HG03045 (cell line): ENCODE results near the gene KDM4C.
"Not testable (repeated sequence)": the region's sequence is repeated elsewhere in the genome, so short reads cannot be mapped to it uniquely, and the experiment has no call there.

Source experiments
- ATAC-seq: cut with Tn5 transposase; IDR thresholded peaks from one replicate; pipeline ENCODE4 v1.9.1; 2021; ENCODE audit warnings: mild to moderate bottlenecking, moderate library complexity; ENCODE audit not compliant: unreplicated experiment

KDM4C gene

GRCh38 chr9:7011395-7012067, 253.8 kb downstream of the KDM4C start:
- no peak for ATAC-seq

DNA sequence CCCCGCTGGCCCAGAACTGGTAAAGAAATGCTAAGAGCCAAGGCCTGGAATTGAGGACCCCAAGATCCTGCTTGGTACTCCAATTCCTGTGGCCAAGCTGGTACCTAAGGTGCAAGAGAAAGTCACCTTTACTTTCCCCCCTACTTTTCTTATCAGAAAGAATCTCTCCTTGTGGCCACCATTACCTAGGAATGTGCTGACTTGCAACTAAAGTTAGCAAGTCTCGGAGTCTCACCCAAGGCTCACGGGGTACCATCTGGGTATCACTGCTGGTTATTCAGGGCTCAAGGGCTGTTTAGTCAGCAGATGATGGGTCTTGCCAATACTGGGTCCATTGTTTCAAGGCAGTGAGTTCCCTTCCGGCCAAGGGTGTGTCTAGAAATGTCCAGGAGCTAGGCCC, 270.2 kb downstream of the KDM4C start:
- no peak for ATAC-seq

- ATAC-seq: no peak
These were observed 270.8 kb downstream of the KDM4C start for GRCh38 chr9:7028591-7028990.

DNA sequence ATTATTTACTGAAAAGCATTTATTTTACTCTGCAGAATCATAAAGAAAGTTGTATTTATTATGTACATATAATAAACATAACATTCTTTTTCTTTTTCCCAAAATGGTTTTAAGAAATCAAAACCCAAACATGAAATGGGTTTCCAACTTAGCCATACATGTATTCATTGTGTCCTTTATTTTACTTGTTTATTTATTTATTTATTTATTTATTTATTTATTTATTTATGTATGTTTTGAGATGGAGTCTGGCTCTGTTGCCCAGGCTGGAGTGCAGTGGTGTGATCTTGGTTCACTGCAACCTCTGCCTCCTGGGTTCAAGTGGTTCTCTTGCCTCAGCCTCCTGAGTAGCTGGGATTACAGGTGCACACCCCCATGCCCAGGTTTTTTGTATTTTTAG, 273.2 kb downstream of the KDM4C start:
- ATAC-seq: not testable (repeated sequence)

DNA sequence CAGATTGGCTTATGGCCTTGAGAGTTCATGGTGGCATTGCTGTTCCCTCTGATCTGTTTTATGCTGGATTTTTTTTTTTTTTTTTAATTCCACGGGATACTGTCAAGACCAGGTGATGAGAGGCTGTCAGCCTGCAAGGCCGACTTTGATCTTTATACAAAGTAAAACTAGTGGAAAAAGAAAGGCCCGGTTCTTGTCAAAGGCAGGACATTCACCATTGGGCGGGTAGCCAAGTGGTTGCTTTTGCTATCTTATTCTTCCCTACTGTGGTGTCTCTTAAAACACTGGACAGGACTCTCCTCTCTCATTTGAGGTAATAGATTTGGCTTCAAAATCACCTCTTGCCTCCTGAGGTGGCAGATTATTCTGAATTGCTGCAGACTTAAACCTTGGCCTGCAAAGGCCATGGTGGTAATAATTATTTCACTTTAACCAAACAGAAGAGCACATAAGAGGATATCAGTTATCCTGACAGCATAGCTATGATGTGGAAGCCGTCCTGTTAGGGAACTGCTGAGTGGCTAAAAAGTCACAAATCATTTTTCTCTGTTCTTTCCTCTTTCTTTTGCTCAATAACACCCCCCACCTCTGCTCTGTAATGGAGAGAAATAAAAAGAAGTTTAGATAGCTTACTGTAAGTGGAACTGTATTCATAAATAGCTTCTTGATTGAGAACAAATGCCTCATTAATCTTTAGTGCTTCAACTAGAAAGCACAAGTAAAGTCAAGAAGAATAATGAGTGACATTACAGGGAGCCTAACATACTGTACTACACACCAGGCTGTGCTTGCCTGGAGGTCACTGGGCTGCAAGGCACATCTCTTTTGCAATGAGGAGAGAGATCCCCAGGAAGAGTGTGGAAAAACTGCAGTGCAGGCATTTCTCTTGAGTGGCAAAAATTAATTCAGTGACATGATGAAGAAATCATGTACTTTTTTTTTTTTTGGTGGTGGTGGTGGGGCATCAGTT, 275.6 kb downstream of the KDM4C start:
- no peak for ATAC-seq

DNA sequence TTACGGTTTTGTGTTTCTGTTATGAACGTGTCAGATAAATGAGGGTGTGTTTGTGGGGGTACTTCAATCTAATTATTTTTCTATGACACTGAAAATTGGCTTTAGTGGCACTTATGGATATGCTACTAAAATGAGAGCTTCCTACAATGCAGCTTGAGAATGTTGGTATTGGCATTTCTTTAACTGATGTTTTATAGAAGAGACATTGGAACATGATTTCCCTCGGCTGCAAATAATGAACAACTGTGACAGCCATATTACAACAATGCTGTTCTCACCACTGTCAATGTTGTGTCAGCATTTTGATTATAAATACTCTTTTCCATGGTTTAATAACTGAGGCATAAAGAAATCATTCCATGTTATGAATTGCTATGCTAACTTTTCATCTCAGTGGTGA, 279.4 kb downstream of the KDM4C start:
- no peak for ATAC-seq

- no peak for ATAC-seq
These were observed 284.4 kb downstream of the KDM4C start for GRCh38 chr9:7042124-7042523.

DNA sequence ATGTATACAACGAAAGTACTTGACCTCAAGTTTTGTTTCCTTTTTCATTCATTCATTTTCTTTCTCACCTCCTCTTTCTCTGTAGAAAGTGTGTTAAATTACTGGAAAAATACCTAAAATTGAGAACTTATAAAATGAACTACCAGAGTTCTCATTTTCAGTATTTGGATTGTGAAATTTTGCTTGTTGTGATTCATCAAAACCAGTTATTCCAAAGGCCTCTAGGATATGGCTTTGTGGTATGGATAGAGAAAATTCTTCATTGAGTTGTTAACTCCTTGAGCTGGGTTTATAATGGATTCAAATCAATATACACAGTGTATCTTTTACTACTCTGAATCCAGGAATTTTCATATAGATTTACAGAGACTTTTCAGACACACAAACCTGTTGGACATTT, 287.6 kb downstream of the KDM4C start:
- ATAC-seq: no peak

DNA sequence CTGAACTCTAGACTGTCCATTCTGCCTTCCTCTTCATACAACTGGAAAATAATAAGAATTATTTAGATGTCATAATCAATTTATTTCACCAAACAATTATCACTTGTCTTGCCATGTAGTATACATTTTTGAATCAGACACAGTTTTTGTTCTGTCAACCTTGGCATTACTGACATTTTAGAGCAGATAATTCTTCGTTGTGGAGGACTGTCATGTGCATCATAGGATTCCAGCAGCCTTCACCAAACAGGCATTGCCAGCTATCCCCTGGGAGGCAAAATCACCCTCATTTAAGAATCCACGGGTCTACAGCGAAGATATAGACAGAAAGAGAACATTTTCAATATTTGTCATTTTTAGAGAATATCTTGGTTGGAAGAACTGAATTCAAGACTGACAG, 293.9 kb downstream of the KDM4C start:
- ATAC-seq: no peak

DNA sequence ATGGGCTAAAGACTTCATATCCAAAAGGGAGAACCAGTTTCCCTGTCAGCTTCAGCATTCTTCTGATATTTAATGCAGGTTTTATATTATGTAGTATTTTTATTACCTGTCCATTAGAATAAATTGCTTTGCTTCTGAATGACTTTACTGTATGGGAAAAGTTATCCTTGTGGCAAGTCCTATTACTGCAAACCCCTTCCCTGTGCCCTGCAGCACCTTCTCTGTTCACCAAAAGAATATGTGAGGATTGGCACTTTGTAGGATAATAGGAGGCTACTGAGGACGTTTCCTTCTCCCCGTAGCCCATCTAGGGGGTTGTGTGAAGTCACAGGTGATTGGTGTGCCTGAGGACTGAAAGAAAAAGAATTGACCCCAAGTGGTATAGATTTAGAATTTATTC, 296.1 kb downstream of the KDM4C start:
- ATAC-seq: no peak

DNA sequence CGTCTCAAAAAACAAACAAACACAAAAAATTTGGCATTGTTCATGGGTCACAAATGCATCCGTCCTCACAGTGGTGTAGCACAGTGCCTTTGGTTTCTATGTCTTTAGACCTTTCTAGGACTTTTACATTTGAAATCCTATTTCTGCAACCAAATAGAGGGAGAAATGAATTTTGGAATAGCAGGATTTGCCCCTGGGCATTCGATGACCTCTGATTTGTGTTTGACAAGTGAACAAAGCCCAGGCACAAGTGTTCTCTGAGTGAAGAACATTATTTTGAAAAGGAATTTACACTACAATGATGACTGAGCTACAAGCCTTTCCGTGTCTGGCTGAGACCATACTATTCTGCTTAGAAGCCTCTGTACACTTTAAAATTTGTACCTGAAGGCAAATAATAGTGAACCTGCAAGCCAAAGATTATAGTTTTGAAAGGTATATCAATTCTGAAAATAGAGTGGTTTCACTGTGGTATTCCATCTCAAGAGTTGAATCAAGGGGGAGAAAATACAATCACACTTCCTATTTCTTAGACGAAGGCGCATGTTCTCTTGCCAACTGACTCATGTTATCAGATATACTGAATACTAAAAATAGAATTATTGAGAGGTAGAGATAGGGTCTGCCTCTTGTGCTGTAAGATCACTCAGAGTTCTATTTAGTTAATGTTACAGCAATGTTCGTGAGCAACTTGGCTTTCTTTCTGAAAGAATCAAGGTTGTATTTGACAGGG, 297.6 kb downstream of the KDM4C start:
- ATAC-seq: no peak

- no peak for ATAC-seq
These were observed 298.5 kb downstream of the KDM4C start for GRCh38 chr9:7056254-7056653.

- ATAC-seq: no peak
These were observed 300.7 kb downstream of the KDM4C start for GRCh38 chr9:7058473-7058872.

- no peak for ATAC-seq
These were observed 309.4 kb downstream of the KDM4C start for GRCh38 chr9:7067169-7067568.

GRCh38 chr9:7071916-7072315, 314.1 kb downstream of the KDM4C start:
- no peak for ATAC-seq

GRCh38 chr9:7073706-7074105, 315.9 kb downstream of the KDM4C start:
- ATAC-seq: no peak

- no peak for ATAC-seq
These were observed 317.4 kb downstream of the KDM4C start for GRCh38 chr9:7075154-7075553.

DNA sequence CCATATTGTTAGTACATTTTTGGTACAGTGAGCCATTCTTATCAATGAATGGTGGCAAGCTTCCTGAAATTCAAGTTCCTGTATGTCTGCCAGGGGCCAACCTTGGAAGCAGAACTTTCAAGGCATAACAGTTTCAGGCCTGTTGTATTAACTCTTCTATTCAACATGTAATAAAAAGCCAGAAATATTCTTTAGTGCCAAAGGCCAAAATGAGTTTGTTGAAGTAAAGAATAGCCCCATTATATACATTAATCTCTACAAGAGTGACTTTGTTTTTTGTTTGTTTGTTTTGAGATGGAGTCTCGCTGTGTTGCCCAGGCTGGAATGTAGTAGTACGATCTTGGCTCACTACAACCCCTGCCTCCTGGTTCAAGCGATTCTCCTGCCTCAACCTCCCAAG, 321.3 kb downstream of the KDM4C start:
- ATAC-seq: no peak

DNA sequence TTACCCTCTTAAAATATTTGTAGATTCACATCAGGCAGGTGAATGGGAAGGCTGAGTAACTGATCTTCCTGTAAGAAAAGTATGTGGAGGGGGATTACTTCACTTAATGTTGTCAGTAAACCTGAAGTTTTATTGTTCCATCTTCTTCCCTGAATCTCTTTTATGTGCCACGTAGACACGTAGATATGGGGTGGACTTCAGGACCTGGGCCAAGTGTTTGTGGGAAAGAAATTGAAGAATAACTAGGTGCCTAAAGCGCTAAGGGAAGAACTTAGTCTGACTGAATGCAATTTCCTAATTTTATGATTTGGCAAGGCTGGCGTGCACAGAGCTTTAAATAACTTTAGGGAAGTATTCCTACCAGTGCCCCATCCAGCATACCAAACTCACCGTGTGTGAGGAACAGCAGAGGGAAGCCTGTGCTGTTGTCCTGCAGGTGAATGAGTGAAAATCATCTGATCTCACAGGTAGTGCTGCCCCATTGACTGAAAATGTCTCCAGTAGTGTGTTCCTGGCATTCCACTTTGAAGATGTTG, 323.4 kb downstream of the KDM4C start:
- ATAC-seq: no peak

GRCh38 chr9:7083192-7083591, 325.4 kb downstream of the KDM4C start:
- ATAC-seq: no peak

- no peak for ATAC-seq
These were observed 327.6 kb downstream of the KDM4C start for GRCh38 chr9:7085357-7085756.
